Pons (tissue), 1 donor: ENCODE measurements around the gene EBF4.

Experiments
- DNase-seq: peaks from one replicate; pipeline ENCODE4 v3.0.0-alpha.2; 2016; ENCODE audit warnings: low spot score

EBF4 gene

GRCh38 chr20:2692036-2692885, at the start of gene EBF4:
Gene EBF4, plus strand, starts transcription at chr20:2692780. Its CDS starts 866 bp downstream, at chr20:2693646.
- no peak for DNase-seq

- no peak for DNase-seq
These were observed 48.9 kb upstream of the EBF4 start for GRCh38 chr20:2643708-2644107.

GRCh38 chr20:2651772-2652723, 40.5 kb upstream of the EBF4 start, which contains the start of gene NOP56:
Gene NOP56, plus strand, starts transcription at chr20:2652632. Its CDS starts 29 bp downstream, at chr20:2652661.
- DNase-seq, result peak; percentile 90

- peak; percentile 27 for DNase-seq
These were observed 39.6 kb upstream of the EBF4 start for GRCh38 chr20:2652724-2653555.

GRCh38 chr20:2653556-2654383, 38.8 kb upstream of the EBF4 start:
- no peak for DNase-seq

GRCh38 chr20:2654384-2654822, 38.2 kb upstream of the EBF4 start:
- DNase-seq, result no peak

- no peak for DNase-seq
These were observed 37.7 kb upstream of the EBF4 start for GRCh38 chr20:2654831-2655230.

GRCh38 chr20:2655331-2656116, 37.1 kb upstream of the EBF4 start:
- no peak for DNase-seq

GRCh38 chr20:2656471-2657117, 36.0 kb upstream of the EBF4 start:
- no peak for DNase-seq

- DNase-seq, result no peak
These were observed 35.3 kb upstream of the EBF4 start for GRCh38 chr20:2657241-2657640.

- no peak for DNase-seq
These were observed 34.9 kb upstream of the EBF4 start for GRCh38 chr20:2657674-2658073.

- no peak for DNase-seq
These were observed 33.9 kb upstream of the EBF4 start for GRCh38 chr20:2658414-2659354.

- no peak for DNase-seq
These were observed 33.0 kb upstream of the EBF4 start for GRCh38 chr20:2659547-2659946.

GRCh38 chr20:2663364-2663886, 29.2 kb upstream of the EBF4 start:
- DNase-seq, result no peak

- peak; percentile 92 for DNase-seq
These were observed 28.5 kb upstream of the EBF4 start, which contains the start of gene IDH3B for GRCh38 chr20:2663887-2664719. Gene IDH3B, minus strand, starts transcription at chr20:2664216. Its CDS starts 28 bp downstream, at chr20:2664188.

- DNase-seq, result no peak
These were observed 20.6 kb upstream of the EBF4 start for GRCh38 chr20:2671977-2672376.

GRCh38 chr20:2672446-2672845, 20.1 kb upstream of the EBF4 start:
- DNase-seq, result no peak
